ENCODE measurements around the gene SHISA3. TPM values are rescaled to one million over a fixed set of nuclear protein-coding genes. Genes with fewer than 3 reads are reported as not detected.
A peak's percentile ranks its signal among the peaks of the same experiment; 100 is the strongest.

SHISA3 gene
- polyA plus RNA-seq, 4 donors, result 64.6 to 122 (median 103) TPM

DNA sequence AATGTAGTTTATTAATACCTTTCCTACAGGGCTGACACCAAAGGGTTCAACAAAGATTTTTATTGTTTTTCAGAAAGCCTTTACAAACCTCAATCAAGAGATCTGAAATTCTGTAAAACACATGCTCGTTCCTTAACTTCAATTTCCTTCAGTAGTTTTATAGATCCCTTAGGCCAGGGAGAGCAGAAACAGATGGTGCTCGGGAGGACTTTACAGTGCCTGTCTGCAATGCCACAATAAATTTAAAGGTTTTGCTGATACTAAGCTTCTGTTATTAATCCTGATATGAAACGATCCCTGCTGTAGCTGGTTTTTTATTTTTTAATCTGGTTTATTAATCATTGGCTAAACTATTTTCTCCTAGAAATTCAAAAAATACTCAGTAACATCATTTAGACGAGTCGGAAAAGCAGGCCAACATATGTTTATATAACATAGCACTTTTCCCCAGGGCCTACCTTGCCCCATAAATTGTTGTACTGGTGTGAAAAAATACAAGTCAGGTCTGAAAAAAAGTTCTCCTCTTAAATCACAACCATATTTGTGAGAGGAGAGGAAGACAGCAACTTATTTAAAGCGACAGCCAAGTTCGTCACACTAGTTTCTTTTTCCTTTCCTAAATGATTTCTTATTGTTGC lies 39.8 kb downstream of the SHISA3 start:
- peak in 1 of 4 donors; percentile 43 for DNase-seq (ENCODE audit: low read depth in 4 of 4, low spot score in 3 of 4)

DNA sequence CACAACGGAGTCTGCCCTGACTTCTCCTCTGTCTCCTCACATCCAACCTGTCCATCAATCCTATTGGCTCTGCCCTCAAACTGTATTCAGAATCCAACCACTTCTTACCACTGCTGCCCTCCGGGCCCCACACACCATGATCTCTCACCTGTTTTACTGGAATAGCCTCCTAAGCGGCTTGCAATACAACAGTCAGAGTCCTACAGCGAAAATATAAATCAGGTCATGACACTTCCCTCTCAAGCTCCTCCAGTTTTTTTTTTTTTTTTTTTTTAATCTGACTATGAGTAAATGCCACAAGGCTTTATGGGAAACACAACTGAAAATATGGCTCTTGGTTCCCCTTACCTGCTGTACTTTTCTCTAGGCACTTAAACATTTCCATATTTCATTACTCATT lies 42.8 kb downstream of the SHISA3 start:
- DNase-seq (ENCODE audit: low read depth in 4 of 4, low spot score in 3 of 4), result no peak

DNA sequence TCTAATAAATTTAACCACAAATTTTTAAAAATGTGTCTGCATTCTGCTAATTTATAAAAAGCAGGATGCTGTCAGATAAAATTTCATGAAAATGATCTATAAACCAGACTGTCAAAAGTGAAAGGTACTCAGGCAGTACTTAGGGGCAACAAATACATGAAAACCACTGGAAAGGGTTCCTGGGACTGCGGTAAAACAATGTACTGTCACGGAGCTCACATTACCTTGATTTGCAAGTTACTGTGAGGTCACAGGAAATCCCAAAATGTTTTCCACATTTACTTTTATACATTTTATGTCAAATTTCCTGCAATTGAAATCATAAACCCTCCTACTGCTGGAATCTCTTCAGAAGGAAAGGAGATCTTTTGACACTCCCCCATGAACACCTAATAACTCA lies 45.3 kb downstream of the SHISA3 start:
- no peak for DNase-seq (ENCODE audit: low read depth in 4 of 4, low spot score in 3 of 4)

GRCh38 chr4:42445038-42445437 lies 47.8 kb downstream of the SHISA3 start:
- DNase-seq (ENCODE audit: low read depth in 4 of 4, low spot score in 3 of 4), result no peak

DNA sequence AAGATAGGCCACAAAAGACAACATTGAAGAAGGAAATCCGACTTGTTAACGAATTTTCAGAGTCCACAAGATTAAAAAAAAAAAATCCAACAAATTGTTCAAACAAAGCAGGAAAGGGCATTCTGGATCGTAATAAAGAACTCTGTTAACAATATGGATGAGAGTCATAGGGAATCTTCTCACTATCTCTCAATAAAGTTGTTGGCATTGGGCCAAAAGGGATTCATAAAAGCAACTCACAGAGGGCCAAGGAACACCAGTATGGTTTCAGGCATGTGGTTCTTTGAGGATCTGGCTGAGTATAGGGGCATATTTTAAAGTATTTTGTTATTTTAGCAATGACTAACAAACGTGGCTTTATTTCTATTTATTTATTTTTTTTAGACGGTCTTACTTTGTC lies 49.5 kb downstream of the SHISA3 start:
- no peak for DNase-seq (ENCODE audit: low read depth in 4 of 4, low spot score in 3 of 4)

Other genes starting within 250 kb of the SHISA3 start
- 1 to 10 TPM in 1 of 4 donors, under 1 TPM in 3; 0.80 to 1.6 (median 0.98) TPM for gene BEND4, start 244.8 kb upstream of the SHISA3 start, polyA plus RNA-seq (ENCODE audit: insufficient read length in 4 of 4)

Data from right renal pelvis (tissue), 4 donors.